ENCODE results near the gene CASR.

The CASR gene

DNA sequence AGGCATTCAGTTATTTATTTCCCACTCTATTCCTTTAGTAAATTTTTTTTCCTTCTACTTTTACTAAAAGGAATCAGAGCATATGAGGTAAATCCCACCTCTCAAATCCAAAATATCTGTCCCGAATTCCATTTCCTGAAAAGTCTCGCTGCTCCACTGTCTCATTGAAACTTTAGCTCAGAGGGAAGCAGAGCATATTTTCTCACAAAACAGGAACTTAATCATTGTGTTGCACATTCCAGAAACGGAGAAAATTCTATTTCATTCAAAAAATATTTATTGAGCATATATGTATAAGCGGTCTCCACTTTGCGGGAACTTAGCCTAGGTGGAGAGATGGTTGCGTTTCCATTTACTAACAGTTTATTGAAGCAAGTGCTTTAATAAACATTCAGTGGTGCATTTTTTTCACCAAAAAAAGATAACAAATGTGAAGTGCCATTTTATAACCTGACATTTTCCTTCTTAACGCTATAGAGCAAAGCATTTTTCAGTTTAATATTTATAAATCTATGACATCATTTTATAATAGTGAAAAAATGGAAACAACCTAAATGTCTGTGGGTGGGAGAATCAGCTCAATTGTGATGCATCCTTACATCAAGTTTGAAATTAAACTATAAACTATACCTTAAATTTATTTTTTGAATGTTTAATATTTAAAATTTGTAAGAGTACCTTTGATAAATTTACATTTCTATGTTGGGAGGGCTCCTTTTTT is 74.3 kb downstream of the CASR start:
- no peak for DNase-seq (ENCODE audit: low spot score)

DNA sequence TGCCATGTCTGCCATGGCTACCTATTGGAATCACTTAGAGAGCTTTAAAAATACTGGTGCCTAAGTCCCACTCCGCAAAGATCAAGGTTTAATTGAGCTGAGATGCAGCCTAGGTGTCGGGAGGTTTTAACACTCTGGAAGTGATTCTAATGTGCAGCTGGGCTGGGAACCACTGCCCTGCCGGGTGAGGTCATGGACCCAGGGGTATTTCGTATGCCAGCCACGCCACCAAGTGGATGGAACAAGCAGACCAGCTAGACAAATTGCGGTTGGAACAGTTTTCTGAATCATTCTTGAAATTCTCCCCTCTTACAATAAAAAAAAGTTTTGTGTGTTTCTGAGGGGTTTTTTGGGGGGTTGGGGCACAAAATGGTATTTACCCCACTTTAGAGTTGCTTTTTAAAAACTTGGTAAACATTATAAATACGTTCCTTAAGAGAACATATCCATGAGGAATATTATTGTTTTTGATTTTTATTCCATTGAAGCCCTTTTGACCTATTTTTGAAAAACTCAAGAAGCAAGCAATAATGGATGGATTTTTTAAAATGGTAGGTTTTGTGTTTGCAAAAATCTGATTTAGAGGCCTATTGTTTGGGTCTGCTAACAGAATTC is 75.4 kb downstream of the CASR start:
- peak; percentile 72 for DNase-seq (ENCODE audit: low spot score)

GRCh38 chr3:122260206-122260605 is 76.7 kb downstream of the CASR start:
- no peak for DNase-seq (ENCODE audit: low spot score)

GRCh38 chr3:122263058-122263457 is 79.6 kb downstream of the CASR start:
- no peak for DNase-seq (ENCODE audit: low spot score)

DNA sequence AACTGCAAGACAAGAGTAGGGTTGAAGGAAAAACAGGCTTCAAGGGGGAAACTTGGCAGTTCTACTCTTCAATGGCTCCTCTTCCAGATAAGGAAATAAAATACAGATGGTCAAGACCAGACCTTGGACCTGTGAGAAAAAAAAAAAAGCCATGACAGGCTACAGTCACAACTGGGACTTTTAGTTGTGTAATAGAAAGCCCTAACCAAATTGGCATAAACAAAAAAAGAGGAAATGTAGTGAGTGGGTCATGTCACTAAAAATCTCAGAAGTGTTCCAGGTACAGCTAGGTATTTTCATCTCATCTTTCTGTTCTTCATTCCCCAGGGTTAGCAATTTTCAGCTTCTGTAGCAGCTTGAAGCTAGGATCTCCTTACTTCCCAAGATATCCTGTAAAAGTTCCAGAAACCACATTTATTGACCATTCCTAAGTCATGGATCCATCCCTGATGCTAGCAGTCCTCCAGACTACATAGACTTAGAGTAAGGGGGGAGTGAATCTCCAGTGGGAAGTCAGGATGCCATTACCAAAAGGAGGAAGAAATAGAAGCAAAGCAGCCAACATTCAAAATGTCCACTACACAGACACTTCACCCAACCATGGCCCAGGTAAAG is 80.6 kb downstream of the CASR start:
- no peak for DNase-seq (ENCODE audit: low spot score)

DNA sequence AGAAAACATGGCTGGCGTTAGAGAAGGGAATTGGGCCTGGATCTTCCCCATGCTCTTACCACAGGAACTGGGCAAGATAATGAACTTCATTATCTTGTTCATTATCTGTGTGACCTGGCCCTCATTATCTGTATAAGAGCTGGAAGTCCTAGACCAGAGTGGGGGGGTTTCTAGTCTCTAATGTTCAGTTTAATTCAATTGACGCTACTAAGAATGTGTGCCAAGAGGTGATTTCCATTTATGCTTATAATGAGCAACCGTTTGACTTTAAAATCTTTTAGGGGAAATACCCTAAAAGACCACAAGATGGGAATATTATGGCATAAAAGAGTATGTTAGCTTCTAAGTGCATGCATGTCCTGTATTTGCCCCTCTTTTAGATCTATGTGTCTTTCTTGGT is 82.5 kb downstream of the CASR start:
- no peak for DNase-seq (ENCODE audit: low spot score)

DNA sequence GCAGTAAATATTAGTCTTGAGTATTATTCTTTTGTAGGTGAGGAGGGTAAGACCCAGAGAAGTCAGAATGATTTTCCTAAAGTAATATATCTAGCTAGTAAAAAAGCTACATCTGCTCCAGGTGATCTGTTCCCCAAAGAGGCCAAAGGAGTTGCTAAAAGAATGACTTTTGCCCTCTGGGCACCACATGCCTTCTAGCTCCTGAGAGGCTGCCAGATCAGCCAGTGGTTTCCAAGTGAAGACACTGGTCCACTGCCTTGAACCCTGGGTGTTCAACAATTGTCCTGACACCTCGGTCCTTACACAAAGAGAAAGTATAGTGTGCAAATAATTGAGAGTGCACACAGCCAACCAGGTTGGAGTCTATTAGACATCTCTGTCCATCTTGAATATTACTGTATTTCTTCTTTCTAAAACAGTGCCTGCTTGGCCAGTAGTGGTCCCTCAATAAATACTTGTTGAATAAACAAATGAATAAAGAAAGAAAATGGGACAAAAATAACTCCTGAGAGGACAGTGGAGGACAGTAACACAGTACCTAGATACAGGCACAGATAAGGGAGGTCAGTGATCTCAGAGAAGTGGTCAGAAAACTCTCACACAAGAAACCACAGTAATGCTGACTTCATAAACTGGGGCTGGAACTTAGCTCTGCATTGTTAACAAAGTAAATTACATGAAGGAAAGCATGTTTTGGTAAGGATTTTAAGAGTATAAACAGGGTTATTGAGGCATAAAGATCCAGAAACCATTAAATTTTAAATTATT is 85.0 kb downstream of the CASR start:
- no peak for DNase-seq (ENCODE audit: low spot score)

- no peak for DNase-seq (ENCODE audit: low spot score)
Measured at GRCh38 chr3:122269045-122269444, 85.6 kb downstream of the CASR start.

GRCh38 chr3:122271246-122271898 is 87.9 kb downstream of the CASR start:
- no peak for DNase-seq (ENCODE audit: low spot score)

DNA sequence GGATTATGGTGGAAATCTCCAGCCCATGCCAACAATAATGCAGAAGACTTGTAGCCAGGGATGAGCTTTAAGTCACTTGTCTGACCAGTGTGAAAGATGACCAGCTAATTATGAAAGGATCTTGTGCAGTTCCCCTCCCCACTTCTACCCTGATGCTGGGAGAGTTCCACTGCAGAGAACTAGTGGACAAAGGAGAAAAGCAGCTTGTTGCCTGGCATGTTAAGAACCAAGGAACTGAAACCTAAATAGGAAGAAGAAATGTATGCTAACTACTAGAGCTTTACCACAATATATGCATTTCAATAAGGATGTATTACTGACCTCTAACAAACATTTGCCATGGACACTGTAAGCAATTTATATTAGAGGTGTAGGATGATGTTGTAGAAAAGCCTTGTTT is 89.4 kb downstream of the CASR start:
- DNase-seq (ENCODE audit: low spot score), result no peak

DNA sequence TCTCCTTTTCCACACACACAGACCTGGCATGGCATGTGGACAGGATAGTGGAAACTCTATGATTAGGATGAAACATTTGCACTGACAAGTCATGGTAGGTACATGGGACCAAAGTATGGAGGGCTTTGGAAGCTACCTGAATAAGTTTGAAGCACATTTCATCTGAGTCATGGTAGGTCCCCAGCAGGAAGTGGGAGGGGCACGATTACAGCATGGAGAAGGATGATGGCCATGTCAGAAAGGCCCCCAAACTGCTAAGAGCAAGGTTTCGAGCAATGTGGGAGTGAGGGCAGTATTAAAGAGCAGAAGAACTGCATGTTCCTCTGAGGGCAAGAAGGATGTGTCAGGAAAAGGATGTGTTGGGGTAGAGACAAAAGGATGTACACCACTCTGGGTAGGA is 90.0 kb downstream of the CASR start:
- no peak for DNase-seq (ENCODE audit: low spot score)

DNA sequence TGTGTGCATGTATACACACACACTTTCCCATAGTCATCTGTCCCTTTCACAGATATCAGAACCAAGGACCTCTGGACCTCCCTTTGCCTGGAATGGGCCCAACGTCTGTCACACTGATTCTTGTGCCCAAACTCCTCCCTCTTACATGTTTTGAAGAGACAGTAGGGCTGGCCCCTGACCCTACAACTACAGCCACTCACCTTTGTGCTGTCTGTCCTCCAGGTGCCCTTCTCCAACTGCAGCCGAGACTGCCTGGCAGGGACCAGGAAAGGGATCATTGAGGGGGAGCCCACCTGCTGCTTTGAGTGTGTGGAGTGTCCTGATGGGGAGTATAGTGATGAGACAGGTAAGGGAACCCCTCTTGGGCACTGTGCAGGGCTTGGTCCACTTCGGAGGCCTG is 98.4 kb downstream of the CASR start:
- DNase-seq (ENCODE audit: low spot score), result no peak

DNA sequence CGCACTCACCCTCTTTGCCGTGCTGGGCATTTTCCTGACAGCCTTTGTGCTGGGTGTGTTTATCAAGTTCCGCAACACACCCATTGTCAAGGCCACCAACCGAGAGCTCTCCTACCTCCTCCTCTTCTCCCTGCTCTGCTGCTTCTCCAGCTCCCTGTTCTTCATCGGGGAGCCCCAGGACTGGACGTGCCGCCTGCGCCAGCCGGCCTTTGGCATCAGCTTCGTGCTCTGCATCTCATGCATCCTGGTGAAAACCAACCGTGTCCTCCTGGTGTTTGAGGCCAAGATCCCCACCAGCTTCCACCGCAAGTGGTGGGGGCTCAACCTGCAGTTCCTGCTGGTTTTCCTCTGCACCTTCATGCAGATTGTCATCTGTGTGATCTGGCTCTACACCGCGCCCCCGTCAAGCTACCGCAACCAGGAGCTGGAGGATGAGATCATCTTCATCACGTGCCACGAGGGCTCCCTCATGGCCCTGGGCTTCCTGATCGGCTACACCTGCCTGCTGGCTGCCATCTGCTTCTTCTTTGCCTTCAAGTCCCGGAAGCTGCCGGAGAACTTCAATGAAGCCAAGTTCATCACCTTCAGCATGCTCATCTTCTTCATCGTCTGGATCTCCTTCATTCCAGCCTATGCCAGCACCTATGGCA is 100.5 kb downstream of the CASR start:
- no peak for DNase-seq (ENCODE audit: low spot score)

DNA sequence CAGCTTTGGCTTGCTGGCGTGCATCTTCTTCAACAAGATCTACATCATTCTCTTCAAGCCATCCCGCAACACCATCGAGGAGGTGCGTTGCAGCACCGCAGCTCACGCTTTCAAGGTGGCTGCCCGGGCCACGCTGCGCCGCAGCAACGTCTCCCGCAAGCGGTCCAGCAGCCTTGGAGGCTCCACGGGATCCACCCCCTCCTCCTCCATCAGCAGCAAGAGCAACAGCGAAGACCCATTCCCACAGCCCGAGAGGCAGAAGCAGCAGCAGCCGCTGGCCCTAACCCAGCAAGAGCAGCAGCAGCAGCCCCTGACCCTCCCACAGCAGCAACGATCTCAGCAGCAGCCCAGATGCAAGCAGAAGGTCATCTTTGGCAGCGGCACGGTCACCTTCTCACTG is 101.0 kb downstream of the CASR start:
- no peak for DNase-seq (ENCODE audit: low spot score)

GRCh38 chr3:122294359-122294758 is 110.9 kb downstream of the CASR start:
- no peak for DNase-seq (ENCODE audit: low spot score)

DNA sequence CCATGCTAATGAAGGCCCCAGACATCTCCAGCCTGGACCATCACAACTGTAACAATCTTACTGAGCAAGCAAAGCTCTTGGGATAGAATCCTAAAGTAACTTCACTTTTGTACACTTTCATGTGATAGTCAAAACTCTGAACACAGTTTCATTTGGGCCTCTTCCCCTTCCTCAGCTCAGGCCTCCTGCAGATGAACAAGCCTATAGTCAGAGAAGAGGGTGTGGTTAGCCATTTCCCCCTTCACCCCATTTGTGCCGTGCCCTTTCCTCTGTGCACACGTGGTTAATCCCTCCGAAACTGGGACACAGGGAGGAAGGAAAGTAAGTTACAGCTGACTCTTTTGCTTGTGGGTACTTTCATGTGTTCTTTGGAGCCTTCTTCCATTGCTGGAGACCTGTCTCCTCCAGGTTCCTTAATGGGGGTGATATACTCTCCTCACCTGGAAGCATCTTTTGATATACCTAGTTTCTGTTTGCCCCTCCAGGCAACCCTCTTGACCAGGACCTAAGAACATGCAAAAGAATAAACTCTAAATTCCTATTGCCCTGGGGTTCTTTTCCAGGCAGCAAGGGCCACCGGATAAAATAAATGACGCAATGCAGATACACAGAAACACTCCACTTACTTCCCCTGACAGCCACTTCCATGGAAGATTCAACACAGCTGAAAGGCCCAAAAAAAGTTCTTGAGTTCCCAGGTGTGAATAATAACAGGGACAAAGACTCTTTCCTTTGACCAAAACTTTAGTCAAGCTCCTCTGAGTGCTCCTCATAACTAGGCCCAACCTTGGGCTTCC is 112.0 kb downstream of the CASR start:
- no peak for DNase-seq (ENCODE audit: low spot score)

DNA sequence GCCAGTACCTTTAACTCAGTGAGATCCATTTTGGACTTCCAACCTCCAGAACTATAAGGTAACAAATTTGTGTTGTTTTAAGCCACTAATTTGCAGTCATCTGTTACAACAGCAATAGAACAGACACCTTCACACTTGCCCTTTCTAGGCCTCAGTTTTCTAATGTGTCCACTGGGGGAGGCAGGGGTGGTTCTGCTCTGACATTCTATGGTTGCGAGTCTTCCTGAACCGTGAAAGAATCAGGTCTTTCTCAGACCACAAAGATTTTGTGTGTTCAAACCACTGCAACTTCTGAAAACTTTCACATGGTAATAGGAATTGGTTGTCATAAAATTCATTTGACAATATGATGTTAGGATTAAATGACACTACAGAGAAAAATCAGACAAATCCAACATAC is 114.8 kb downstream of the CASR start:
- DNase-seq (ENCODE audit: low spot score), result no peak

GRCh38 chr3:122299215-122299614 is 115.7 kb downstream of the CASR start:
- no peak for DNase-seq (ENCODE audit: low spot score)

GRCh38 chr3:122299872-122300460 is 116.5 kb downstream of the CASR start:
- no peak for DNase-seq (ENCODE audit: low spot score)

- no peak for DNase-seq (ENCODE audit: low spot score)
Measured at GRCh38 chr3:122301063-122301462, 117.6 kb downstream of the CASR start.
